Fibroblast of upper back skin (primary cell): Measurements from ENCODE around the gene RAE1.
"Not testable (repeated sequence)": the region's sequence is repeated elsewhere in the genome, so short reads cannot be mapped to it uniquely, and the experiment has no call there.

ENCODE experiments used
- DNase-seq: peaks from one replicate; pipeline ENCODE4 v3.0.0-alpha.2; 2013

RAE1 gene

GRCh38 chr20:57417051-57417689 is 66.1 kb downstream of the RAE1 start:
- no peak for DNase-seq

- no peak for DNase-seq
Measured at GRCh38 chr20:57417830-57418780, 67.0 kb downstream of the RAE1 start.

GRCh38 chr20:57419479-57419878 is 68.4 kb downstream of the RAE1 start:
- not testable (repeated sequence) for DNase-seq

GRCh38 chr20:57420571-57421252 is 69.7 kb downstream of the RAE1 start:
- no peak for DNase-seq

- no peak for DNase-seq
Measured at GRCh38 chr20:57421253-57422220, 70.5 kb downstream of the RAE1 start.

GRCh38 chr20:57422254-57422653 is 71.2 kb downstream of the RAE1 start:
- no peak for DNase-seq

- no peak for DNase-seq
Measured at GRCh38 chr20:57425150-57426013, 74.3 kb downstream of the RAE1 start.

- DNase-seq: no peak
Measured at GRCh38 chr20:57426271-57426689, 75.2 kb downstream of the RAE1 start.

- DNase-seq: no peak
Measured at GRCh38 chr20:57426831-57427230, 75.8 kb downstream of the RAE1 start.

- DNase-seq: no peak
Measured at GRCh38 chr20:57428324-57429158, 77.5 kb downstream of the RAE1 start.
